H9 (cell line): ENCODE results near the gene CLEC9A. TPM values are rescaled to one million over a fixed set of nuclear protein-coding genes. Genes with fewer than 3 reads are reported as not detected.

ENCODE experiments used
- DNase-seq: peaks from one replicate; pipeline ENCODE4 v3.0.0-alpha.2; 2017
- H2AFZ ChIP-seq: one replicate; pipeline ENCODE4 v1.6.1; 2013; ENCODE audit warnings: mild to moderate bottlenecking, low read length, control low read depth, moderate library complexity
- H2AK5ac ChIP-seq: 2 replicates; pipeline ENCODE4 v1.6.1; 2013; ENCODE audit warnings: low read length, control low read depth, mixed read lengths; ENCODE audit not compliant: insufficient read length
- H2BK120ac ChIP-seq: one replicate; pipeline ENCODE4 v1.6.1; 2013; ENCODE audit warnings: low read depth, mild to moderate bottlenecking, low read length, control low read depth, inconsistent platforms; ENCODE audit not compliant: poor library complexity, severe bottlenecking
- H2BK12ac ChIP-seq: 2 replicates; pipeline ENCODE4 v1.6.1; 2013; ENCODE audit warnings: low read length, control low read depth, mixed read lengths, low read depth; ENCODE audit not compliant: insufficient read length
- H2BK15ac ChIP-seq: 2 replicates; pipeline ENCODE4 v1.6.1; 2013; ENCODE audit warnings: low read depth, low read length, control low read depth
- H2BK20ac ChIP-seq: one replicate; pipeline ENCODE4 v1.6.1; 2013; ENCODE audit warnings: low read depth, mild to moderate bottlenecking, low read length, control low read depth, inconsistent platforms; ENCODE audit not compliant: poor library complexity, severe bottlenecking
- H2BK5ac ChIP-seq: 2 replicates; pipeline ENCODE4 v1.6.1; 2013; ENCODE audit warnings: low read length, control low read depth, mixed read lengths; ENCODE audit not compliant: insufficient read length
- H3K14ac ChIP-seq: 2 replicates; pipeline ENCODE4 v1.6.1; 2013; ENCODE audit warnings: low read length, control low read depth; ENCODE audit not compliant: insufficient read depth
- H3K18ac ChIP-seq: 2 replicates; pipeline ENCODE4 v1.6.1; 2013; ENCODE audit warnings: low read depth, mild to moderate bottlenecking, mixed read lengths, low read length, control low read depth; ENCODE audit not compliant: insufficient read length
- H3K23ac ChIP-seq: 2 replicates; pipeline ENCODE4 v1.6.1; 2013; ENCODE audit warnings: low read length, control low read depth, mixed read lengths, low read depth; ENCODE audit not compliant: insufficient read length
- H3K23me2 ChIP-seq: 2 replicates; pipeline ENCODE4 v1.6.1; 2013; ENCODE audit warnings: low read depth, mild to moderate bottlenecking, mixed read lengths, low read length, control low read depth; ENCODE audit not compliant: insufficient read length, poor library complexity, severe bottlenecking
- H3K27ac ChIP-seq: 2 replicates; pipeline ENCODE4 v1.5.1; 2013; ENCODE audit warnings: low read length, control low read depth, mixed read lengths, low read depth; ENCODE audit not compliant: insufficient read length
- H3K27me3 ChIP-seq: 2 replicates; pipeline ENCODE4 v1.6.1; 2013; ENCODE audit warnings: low read length, control low read depth, inconsistent platforms; ENCODE audit not compliant: insufficient read depth
- H3K4ac ChIP-seq: 2 replicates; pipeline ENCODE4 v1.6.1; 2013; ENCODE audit warnings: low read depth, mild to moderate bottlenecking, control low read depth, inconsistent platforms, low read length, moderate library complexity
- H3K4me1 ChIP-seq: 2 replicates; pipeline ENCODE4 v1.6.1; 2013; ENCODE audit warnings: low read length, control low read depth, inconsistent platforms; ENCODE audit not compliant: insufficient read depth
- H3K4me2 ChIP-seq: 2 replicates; pipeline ENCODE4 v1.6.1; 2013; ENCODE audit warnings: low read length, control low read depth, mixed read lengths; ENCODE audit not compliant: insufficient read length, insufficient read depth
- H3K56ac ChIP-seq: 2 replicates; pipeline ENCODE4 v1.6.1; 2013; ENCODE audit warnings: low read depth, mild to moderate bottlenecking, mixed read lengths, low read length, control low read depth; ENCODE audit not compliant: insufficient read length
- H3K79me1 ChIP-seq: 2 replicates; pipeline ENCODE4 v1.6.1; 2013; ENCODE audit warnings: low read depth, mild to moderate bottlenecking, moderate library complexity, low read length, control low read depth, inconsistent platforms; ENCODE audit not compliant: insufficient read depth, poor library complexity, severe bottlenecking
- H3K79me2 ChIP-seq: 2 replicates; pipeline ENCODE4 v1.6.1; 2013; ENCODE audit warnings: low read length, control low read depth, inconsistent platforms; ENCODE audit not compliant: insufficient read depth
- H3K9ac ChIP-seq: 2 replicates; pipeline ENCODE4 v1.6.1; 2013; ENCODE audit warnings: low read length, control low read depth, mixed read lengths; ENCODE audit not compliant: insufficient read length; ENCODE audit errors: extremely low read depth
- H3K9me3 ChIP-seq: one replicate; pipeline ENCODE4 v1.6.1; 2013; ENCODE audit warnings: low read depth, low read length, inconsistent platforms; ENCODE audit not compliant: control insufficient read depth
- H3T11ph ChIP-seq: one replicate; pipeline ENCODE4 v1.6.1; 2013; ENCODE audit warnings: mild to moderate bottlenecking, low read length, control low read depth, inconsistent platforms
- H4K20me1 ChIP-seq: one replicate; pipeline ENCODE4 v1.6.1; 2013; ENCODE audit not compliant: control insufficient read depth, insufficient read length, insufficient read depth
- H4K5ac ChIP-seq: 2 replicates; pipeline ENCODE4 v1.6.1; 2013; ENCODE audit warnings: low read depth, mild to moderate bottlenecking, mixed read lengths, low read length, control low read depth; ENCODE audit not compliant: insufficient read length
- H4K8ac ChIP-seq: replicated peaks from 2 replicates; pipeline ENCODE4 v1.6.1; 2013; ENCODE audit warnings: low read length, control low read depth, mixed read lengths, low read depth; ENCODE audit not compliant: insufficient read length
- H4K91ac ChIP-seq: 2 replicates; pipeline ENCODE4 v1.6.1; 2013; ENCODE audit warnings: low read depth, mild to moderate bottlenecking, moderate library complexity, mixed read lengths, low read length, control low read depth; ENCODE audit not compliant: insufficient read length
- H3K27ac Mint-ChIP-seq, 3 experiments: 2 replicates in 2 of 3; 3 replicates in 1 of 3; pipeline ENCODE4 v1.8.0; 2020 to 2021; ENCODE audit warnings: mixed read lengths in 3 of 3, mild to moderate bottlenecking in 1 of 3, moderate library complexity in 1 of 3
- H3K27me3 Mint-ChIP-seq: 2 replicates; pipeline ENCODE4 v1.8.0; 2021; ENCODE audit warnings: low read depth, mild to moderate bottlenecking, moderate library complexity, mixed read lengths
- H3K36me3 Mint-ChIP-seq, 3 experiments: 2 replicates in 2 of 3; 3 replicates in 1 of 3; pipeline ENCODE4 v1.8.0; 2020 to 2021; ENCODE audit warnings: low read depth in 3 of 3, mixed read lengths in 3 of 3; ENCODE audit not compliant: insufficient read depth in 1 of 3
- H3K4me1 Mint-ChIP-seq, 2 experiments: 2 replicates each; pipeline ENCODE4 v1.8.0; 2020; ENCODE audit warnings: mixed read lengths in 2 of 2
- H3K4me3 Mint-ChIP-seq, 2 experiments: 2 replicates in 1 of 2; 3 replicates in 1 of 2; pipeline ENCODE4 v1.8.0; 2020 to 2021; ENCODE audit warnings: mild to moderate bottlenecking in 2 of 2, mixed read lengths in 2 of 2, moderate library complexity in 1 of 2
- H3K9me3 Mint-ChIP-seq, 2 experiments: 2 replicates in 1 of 2; 3 replicates in 1 of 2; pipeline ENCODE4 v1.8.0; 2020; ENCODE audit warnings: mild to moderate bottlenecking in 2 of 2, mixed read lengths in 2 of 2, moderate library complexity in 1 of 2
- WGBS: extraction: QIAGEN DNeasy Blood & Tissue Kit; methylation state at CpG from one replicate; pipeline ENCODE4 v1.1.7; 2013; ENCODE audit warnings: missing lambda C conversion rate, low lambda C conversion rate, mixed read lengths; ENCODE audit not compliant: insufficient read length; ENCODE audit errors: extremely low coverage; 5-methylcytosine and 5-hydroxymethylcytosine counted together
- total RNA-seq: library from RNA; stranded (reverse); gene quantifications from 2 replicates; pipeline ENCODE4 v1.2.1, GENCODE V29; 2021
- TF ChIP-seq, protein P1 (sequence below): fragments of 200-600 bp; sonication (generic); conservative IDR thresholded peaks from 3 replicates; pipeline ENCODE4 v1.8.0; 2021; ENCODE audit warnings: antibody characterized with exemption, mild to moderate bottlenecking

The CLEC9A gene
- total RNA-seq, 1 experiment from 2014 or later, result not detected

DNA sequence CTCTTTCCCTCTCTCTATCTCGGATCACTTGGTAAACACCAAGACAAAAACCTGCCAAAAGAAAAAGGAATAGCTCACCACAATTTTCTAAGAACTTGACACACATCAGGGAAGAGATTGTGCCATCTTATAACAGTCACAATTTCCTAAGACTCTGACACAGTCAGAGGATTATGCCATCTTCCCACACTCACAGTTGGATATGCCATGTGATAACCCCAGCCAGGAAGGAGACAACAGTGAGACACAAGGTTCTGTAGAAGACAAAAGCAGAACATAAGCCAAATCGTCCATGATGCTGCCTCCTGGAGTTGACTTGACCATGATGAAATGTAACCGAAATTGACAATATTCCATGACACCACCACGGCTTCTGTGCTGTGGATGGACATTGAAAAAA, 2.8 kb upstream of the CLEC9A start:
- Mint-ChIP-seq H3K27me3 (no peaks in the 10 kb centered on the region), H3K4me3 (no peak overlapping the region), H3K27ac (no peak overlapping the region), H3K36me3 (peaks cover 2 to 7% (median 2%) of the 10 kb centered on the region in 3 experiments; a peak in 4 of 7 replicates), H3K9me3 (peaks cover 0 to 14% of the 10 kb centered on the region in 2 experiments; a peak in 3 of 5 replicates), H3K4me1 (peaks cover 3 to 14% of the 10 kb centered on the region in 2 experiments; a peak in 2 of 4 replicates)
- Histone ChIP-seq H3K4ac (no peak overlapping the region), H3K4me1 (peaks cover 5% of the 10 kb centered on the region), H3K18ac (no peak overlapping the region), H3K23ac (no peak overlapping the region), H3K9ac (no peak overlapping the region), H4K5ac (no peak overlapping the region), H2BK5ac (no peak overlapping the region), H2BK120ac (no peak overlapping the region), H2BK20ac (no peak overlapping the region), H4K20me1 (no peaks in the 10 kb centered on the region), H4K91ac (no peak overlapping the region), H2BK15ac (no peak overlapping the region), H2BK12ac (no peak overlapping the region), H2AFZ (no peak overlapping the region), H3K9me3 (no peaks in the 10 kb centered on the region), H3T11ph (no peak overlapping the region), H4K8ac (no peak overlapping the region), H3K4me2 (no peak overlapping the region), H3K14ac (no peak overlapping the region), H3K27ac (no peak overlapping the region), H2AK5ac (no peak overlapping the region), H3K27me3 (no peaks in the 10 kb centered on the region), H3K79me2 (no peaks in the 10 kb centered on the region), H3K56ac (no peak overlapping the region), H3K79me1 (no peaks in the 10 kb centered on the region), H3K23me2 (no peaks in the 10 kb centered on the region)
- WGBS, result no CpG with 5 or more reads among the region's 4 CpGs
- no peak for DNase-seq
- TF ChIP-seq, protein P1, sequence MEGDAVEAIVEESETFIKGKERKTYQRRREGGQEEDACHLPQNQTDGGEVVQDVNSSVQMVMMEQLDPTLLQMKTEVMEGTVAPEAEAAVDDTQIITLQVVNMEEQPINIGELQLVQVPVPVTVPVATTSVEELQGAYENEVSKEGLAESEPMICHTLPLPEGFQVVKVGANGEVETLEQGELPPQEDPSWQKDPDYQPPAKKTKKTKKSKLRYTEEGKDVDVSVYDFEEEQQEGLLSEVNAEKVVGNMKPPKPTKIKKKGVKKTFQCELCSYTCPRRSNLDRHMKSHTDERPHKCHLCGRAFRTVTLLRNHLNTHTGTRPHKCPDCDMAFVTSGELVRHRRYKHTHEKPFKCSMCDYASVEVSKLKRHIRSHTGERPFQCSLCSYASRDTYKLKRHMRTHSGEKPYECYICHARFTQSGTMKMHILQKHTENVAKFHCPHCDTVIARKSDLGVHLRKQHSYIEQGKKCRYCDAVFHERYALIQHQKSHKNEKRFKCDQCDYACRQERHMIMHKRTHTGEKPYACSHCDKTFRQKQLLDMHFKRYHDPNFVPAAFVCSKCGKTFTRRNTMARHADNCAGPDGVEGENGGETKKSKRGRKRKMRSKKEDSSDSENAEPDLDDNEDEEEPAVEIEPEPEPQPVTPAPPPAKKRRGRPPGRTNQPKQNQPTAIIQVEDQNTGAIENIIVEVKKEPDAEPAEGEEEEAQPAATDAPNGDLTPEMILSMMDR, result no peak
